NOMO-1 treated with DMSO at 0.1 percent for 48 hours (cell line): ENCODE results near the gene CKM.

Source experiments
- DNase-seq: peaks from one replicate; lab custom pipeline; 2025; ENCODE audit not compliant: unreplicated experiment; lab: John Stamatoyannopoulos, UW

CKM gene

DNA sequence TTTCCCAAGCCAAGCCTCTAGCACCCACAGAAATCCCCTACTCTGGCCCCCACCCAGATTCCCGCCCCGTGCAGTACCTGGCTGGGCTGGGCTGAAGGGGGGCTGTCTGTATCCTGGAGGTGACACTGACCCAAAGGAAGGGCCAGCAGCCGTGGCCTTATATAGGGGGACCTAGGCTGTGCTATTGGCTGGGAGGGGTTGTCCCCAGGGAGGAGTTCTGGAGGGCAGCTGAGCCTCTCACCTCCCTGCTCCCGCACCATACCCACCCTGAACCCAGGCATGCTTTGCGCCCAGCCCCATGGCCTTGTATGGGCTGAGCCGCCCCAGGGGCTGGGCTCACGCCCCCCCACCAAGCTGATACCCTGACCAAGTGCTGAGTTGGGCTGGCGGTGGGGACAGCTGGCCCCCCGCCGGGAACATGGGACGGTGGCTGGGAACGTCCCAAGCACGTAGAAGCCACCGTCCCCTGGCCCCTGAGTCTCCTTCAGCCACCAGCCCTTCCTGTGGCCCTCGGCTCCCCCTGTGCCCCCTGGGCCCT is at the start of gene CKM:
TSS of gene CKM (minus strand) at position 132 of the 538 bp plus-strand sequence. CDS start 3,162 bp downstream, outside the sequence.
- DNase-seq = no peak

DNA sequence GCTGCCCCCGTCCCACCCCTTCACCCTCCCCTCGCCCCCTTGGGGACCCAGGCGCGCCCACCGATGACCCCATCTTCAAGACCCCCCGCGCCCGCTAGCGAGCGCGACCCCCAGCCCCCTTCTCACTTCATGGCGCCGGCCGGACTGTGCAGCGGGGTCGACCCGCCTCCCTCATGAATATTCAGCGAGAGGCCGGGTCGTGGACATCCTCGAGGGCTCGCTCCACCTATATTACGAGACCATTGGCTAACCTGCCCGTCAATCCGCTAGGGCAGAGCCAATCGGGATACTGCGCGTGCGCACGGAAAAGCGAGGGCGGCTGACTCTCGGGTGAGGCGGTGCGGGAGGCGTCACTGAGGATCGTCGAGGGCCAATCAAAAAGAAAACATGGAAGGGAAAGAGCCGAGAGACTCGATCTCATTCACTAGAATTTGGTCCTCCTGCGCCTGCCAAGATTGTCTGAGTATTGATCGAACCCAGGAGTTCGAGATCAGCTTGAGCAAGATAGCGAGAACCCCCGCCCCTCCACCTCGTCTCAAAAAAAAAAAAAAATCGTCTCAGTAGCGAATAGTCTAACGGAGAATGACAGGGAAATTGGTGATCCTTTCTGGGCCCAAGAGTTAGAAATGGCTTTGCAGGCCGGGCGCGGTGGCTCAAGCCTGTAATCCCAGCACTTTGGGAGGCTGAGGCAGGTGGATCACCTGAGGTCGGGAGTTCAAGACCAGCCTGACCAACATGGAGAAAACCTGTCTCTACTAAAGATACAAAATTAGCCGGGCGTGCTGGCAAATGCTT is 47.9 kb upstream of the CKM start, which contains the start of gene ERCC2:
TSS of gene ERCC2 (minus strand) at position 164 of the 795 bp plus-strand sequence. CDS start at position 131, 33 bp downstream.
- DNase-seq = peak; percentile 97

GRCh38 chr19:45368737-45369340 is 46.2 kb upstream of the CKM start:
- DNase-seq = no peak

DNA sequence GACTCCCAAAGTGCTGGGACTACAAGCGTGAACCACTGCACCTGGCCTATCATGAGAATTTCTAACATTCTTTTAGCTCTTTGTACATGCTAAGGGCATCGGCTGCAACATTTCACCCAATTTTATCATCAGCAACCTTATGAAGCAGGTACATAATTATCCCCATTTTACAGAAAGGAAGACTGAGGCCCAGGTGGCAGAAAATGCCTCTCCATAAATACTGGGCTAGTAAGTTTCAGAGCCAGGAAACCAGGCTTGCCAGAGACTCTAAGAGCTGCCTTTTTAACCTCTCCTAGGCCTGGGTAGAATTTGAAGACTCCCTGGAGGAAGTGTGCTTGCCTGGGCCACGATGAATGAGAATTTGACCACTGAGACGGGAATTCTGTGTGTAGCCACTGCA is 45.5 kb upstream of the CKM start:
- no peak for DNase-seq

GRCh38 chr19:45364696-45365095 is 42.0 kb upstream of the CKM start:
- no peak for DNase-seq

GRCh38 chr19:45363861-45364459 is 41.3 kb upstream of the CKM start:
- DNase-seq = no peak

DNA sequence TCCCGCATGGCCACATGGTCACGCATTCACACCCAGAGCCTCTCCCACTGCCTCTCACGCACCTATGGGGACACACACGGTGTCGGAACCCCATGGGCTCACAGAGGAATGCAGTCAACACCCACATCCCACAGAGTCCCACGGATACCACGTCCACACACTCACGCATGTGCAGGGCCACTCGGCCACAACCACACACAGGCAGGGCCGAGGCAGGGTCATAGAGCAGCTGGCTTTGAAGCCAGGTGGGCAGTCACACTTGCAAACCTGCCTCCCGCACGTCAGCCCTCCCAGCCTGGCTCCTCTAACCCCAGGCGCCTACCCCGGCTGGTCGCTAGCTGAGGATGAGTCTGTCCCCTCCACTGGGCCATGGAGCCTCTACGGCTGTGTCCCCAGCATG is 39.6 kb upstream of the CKM start:
- no peak for DNase-seq

- no peak for DNase-seq
Observed at GRCh38 chr19:45361608-45362007, 38.9 kb upstream of the CKM start.

DNA sequence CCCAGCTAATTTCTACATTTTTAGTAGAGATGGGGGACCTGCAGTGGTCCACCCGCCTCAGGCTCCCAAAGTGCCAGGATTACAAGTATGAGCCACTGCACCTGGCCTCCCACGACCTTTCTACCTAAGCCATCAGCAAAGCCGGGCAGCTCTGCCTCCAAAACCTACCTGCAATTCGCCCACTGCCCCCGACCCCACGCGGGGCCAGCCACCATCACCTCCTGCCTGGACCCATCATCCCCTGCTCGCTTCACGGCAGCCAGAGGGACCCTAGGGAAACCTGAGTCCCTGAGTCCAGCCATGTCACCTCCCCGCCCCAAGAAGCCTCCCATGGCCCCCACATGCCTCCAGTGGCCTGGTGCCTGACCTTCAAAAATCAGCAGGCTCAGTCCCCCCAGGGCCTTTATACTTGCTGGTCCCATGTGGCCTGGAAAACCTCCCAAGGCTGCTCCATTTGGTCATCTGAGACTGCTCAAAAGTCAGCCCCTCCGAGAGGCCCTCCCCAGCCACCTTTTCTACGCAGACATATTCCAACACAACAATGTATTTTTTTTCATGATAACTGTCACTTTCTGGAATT is 35.6 kb upstream of the CKM start:
- no peak for DNase-seq

DNA sequence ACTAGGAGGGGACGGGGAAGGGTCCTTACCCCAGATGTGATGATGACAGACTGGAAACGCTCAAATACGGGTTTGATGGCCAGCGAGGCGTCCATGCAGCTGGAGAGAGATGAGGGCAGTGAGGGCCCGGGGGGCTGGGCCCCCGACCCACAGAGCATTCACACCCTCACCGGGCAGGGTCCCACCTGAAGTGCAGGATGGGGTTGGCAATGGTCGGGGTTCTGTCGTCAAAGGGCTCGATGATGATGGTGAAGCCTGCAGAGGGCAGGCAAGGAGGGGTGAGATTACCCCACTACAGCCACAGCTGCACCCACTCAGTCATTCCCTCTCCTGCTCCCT is 34.7 kb upstream of the CKM start:
- DNase-seq = no peak

DNA sequence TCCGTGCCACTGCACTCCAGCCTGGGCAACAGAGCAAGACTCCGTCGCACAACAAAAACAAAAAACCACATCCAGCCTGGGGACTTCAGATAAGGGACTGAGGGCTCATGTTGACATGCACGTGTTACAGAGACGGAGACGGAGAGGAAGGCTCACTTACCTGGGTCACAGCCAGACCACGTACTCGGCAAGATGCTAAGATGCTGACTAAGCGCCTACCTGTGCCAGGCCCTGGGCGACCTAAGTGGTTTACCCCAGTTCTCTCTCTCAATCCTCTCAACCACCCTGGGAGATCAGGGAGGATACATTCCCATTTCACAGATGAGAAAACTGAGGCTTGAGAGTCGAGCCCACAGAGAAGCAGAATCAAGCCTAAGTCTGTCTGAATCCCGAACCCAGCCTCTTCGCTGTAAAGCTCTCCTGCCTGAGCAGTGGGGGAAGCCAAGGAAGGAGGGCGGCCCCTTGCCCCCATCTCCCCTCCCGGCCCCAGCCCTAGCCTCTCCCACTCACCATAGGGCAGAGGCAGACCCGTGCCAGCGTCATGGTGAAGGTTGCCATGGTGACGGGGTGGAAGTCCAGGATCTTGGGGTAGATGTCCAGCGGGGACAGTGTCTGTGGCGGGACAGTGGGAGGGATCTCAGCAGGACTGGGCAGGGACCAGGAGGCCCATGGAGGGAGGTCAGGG is 34.2 kb upstream of the CKM start:
- no peak for DNase-seq

DNA sequence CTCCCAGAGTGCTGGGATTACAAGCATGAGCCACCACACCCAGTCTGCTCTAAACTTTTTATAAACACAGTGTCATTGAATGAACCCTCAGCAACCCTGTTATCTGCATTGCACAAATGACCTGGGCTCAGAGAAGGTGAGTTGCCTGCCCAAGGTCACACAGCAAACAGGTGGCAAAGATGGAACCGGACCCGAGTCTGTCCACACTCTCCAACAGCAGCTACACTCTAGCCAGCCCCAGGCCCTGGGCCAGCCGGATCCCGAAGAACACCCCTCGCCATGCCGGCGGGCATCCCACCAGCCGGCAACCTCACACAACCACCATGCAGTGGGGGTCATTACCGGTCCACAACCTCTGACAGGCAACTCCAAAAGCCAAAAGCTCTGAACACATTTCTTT is 33.2 kb upstream of the CKM start:
- DNase-seq = no peak

DNA sequence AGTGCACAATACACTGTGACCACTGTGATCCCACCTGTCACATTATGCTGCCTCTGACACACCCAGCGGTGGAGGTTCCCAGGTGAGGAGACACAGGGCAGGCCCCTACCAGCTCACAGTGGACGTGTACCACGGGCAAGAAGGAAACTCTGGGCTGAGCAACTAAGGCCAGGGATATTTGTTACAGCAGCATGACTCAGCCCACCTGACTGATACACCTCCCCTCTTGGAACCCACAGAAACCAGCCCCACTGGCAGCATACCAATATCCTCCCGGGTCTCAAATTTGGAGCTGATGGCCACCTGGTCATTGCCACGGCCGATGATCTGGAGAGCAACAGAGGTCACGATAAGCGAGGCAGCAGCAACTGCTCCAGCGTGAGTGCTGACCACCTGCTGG is 32.7 kb upstream of the CKM start:
- no peak for DNase-seq

DNA sequence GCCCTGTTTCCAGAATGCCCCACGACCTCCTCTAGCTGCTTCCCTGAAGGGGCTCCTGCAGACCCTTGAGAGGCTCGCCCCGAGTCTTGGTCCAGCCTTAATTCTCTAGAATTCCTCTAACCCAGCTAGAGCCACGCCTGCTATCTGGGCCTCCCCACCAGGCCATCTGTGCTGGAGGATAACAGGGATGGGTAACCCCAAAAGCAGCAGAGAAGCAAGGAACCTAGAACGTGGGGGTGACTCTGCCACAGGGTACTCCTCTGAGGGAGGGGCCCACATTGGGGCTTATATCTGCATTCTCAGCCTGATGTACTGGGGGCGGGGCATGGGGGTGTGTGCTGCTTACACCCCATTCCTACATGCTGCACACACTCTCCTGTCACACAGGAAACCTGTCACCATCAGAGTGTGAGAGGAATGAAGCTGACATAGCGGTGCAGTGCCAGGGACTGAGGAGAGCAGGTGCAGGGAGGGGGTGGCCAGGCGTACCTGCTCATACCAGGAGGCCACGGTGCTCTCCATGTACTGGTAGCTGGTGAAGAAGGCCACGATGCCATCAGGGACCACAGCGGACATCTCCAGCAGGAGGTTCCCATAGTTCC is 31.7 kb upstream of the CKM start:
- DNase-seq = no peak

- DNase-seq = no peak
Observed at GRCh38 chr19:45352914-45353796, 30.5 kb upstream of the CKM start.

DNA sequence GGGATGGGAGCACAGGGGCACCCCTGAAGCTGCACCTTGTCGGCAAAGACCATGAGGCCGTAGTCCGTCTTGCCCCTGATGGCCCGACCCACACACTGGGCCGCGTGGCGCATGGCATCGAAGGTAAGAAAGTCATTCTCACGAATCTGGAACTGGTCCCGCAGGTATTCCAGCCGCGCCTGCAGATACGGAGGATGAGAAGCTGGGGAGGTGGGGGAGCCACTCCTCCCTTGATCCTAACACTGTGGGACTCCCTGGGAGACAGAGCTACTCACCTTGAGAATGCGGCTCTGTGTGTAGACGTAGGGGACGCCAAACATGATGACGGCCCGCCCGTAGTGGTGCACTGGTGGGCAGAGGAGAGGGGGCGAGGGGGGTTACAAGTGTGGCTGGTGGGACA is 29.8 kb upstream of the CKM start:
- DNase-seq = no peak

GRCh38 chr19:45352062-45352461 is 29.4 kb upstream of the CKM start:
- no peak for DNase-seq

- DNase-seq = no peak
Observed at GRCh38 chr19:45351401-45351952, 28.8 kb upstream of the CKM start.

GRCh38 chr19:45350477-45351058 is 27.9 kb upstream of the CKM start:
- DNase-seq = no peak
